Measurements from ENCODE around the gene KLF11. TPM values are rescaled to one million over a fixed set of nuclear protein-coding genes. Genes with fewer than 3 reads are reported as not detected.
A peak's percentile ranks its signal among the peaks of the same experiment; 100 is the strongest.

The KLF11 gene
- total and polyA plus RNA-seq, 9 of the 15 experiments (the other 6 are each of a cell fraction or from before 2014, with no cell fraction given) = 2.1 to 13.4 (median 6.5) TPM

DNA sequence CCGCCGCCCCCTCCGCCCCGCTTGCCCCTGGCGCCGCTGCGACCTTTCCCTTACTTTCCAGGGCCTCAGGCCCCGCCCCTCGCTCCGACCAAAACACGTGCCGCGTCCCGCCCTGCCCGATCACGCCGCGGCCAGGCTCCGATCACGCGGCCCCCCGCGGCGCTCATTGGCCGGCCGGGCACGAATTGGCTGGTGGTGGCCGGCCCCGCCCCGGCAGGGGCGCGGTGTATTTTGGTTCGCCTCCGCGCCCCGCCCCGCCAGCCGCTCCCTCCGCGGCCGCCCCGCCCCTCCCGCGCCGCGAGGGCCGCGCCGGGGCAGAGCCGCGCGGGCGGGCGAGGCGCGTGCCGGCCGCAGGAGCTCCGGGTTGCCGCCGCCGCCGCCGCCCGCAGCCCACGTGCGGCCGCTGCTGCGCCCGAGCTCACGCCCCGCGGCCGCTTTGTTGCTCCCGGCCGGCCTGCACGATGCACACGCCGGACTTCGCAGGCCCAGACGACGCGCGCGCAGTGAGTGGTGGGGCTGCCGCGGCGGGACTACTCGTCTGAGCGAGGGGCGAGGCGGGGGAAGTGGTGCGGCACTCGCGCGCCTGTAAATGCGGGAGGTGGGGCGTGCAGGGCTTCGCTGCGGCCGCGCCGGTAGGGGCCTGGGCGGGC is at the start of gene KLF11 (continued):
- peak; percentile 65; the same call in 1 of the 2 replicates for TF ChIP-seq PHF8 (IDR thresholded peaks at IDR 0.05; ENCODE audit: borderline replicate concordance, low read length)
- TF ChIP-seq, protein P1, sequence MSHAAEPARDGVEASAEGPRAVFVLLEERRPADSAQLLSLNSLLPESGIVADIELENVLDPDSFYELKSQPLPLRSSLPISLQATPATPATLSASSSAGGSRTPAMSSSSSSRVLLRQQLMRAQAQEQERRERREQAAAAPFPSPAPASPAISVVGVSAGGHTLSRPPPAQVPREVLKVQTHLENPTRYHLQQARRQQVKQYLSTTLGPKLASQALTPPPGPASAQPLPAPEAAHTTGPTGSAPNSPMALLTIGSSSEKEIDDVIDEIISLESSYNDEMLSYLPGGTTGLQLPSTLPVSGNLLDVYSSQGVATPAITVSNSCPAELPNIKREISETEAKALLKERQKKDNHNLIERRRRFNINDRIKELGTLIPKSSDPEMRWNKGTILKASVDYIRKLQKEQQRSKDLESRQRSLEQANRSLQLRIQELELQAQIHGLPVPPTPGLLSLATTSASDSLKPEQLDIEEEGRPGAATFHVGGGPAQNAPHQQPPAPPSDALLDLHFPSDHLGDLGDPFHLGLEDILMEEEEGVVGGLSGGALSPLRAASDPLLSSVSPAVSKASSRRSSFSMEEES (CRISPR knock-in tag; IDR thresholded peaks at IDR 0.05) = no peak
- no peak for TF ChIP-seq KLF6 (CRISPR knock-in tag; IDR thresholded peaks at IDR 0.05; ENCODE audit: borderline replicate concordance)
- TF ChIP-seq ZNF586 (CRISPR knock-in tag; conservative IDR thresholded peaks at IDR 0.05) = no peak
- no peak for TF ChIP-seq TRIM28 (IDR thresholded peaks at IDR 0.05)
- TF ChIP-seq KDM4B (IDR thresholded peaks at IDR 0.05; ENCODE audit: borderline replicate concordance in 2 of 2, low read depth in 1 of 2) = no peak
- TF ChIP-seq NFE2L1 (tag; IDR thresholded peaks at IDR 0.05; ENCODE audit: borderline replicate concordance, low read depth) = no peak
- TF ChIP-seq RUNX1 (IDR thresholded peaks at IDR 0.05; ENCODE audit: low read depth) = no peak
- TF ChIP-seq, protein P2, sequence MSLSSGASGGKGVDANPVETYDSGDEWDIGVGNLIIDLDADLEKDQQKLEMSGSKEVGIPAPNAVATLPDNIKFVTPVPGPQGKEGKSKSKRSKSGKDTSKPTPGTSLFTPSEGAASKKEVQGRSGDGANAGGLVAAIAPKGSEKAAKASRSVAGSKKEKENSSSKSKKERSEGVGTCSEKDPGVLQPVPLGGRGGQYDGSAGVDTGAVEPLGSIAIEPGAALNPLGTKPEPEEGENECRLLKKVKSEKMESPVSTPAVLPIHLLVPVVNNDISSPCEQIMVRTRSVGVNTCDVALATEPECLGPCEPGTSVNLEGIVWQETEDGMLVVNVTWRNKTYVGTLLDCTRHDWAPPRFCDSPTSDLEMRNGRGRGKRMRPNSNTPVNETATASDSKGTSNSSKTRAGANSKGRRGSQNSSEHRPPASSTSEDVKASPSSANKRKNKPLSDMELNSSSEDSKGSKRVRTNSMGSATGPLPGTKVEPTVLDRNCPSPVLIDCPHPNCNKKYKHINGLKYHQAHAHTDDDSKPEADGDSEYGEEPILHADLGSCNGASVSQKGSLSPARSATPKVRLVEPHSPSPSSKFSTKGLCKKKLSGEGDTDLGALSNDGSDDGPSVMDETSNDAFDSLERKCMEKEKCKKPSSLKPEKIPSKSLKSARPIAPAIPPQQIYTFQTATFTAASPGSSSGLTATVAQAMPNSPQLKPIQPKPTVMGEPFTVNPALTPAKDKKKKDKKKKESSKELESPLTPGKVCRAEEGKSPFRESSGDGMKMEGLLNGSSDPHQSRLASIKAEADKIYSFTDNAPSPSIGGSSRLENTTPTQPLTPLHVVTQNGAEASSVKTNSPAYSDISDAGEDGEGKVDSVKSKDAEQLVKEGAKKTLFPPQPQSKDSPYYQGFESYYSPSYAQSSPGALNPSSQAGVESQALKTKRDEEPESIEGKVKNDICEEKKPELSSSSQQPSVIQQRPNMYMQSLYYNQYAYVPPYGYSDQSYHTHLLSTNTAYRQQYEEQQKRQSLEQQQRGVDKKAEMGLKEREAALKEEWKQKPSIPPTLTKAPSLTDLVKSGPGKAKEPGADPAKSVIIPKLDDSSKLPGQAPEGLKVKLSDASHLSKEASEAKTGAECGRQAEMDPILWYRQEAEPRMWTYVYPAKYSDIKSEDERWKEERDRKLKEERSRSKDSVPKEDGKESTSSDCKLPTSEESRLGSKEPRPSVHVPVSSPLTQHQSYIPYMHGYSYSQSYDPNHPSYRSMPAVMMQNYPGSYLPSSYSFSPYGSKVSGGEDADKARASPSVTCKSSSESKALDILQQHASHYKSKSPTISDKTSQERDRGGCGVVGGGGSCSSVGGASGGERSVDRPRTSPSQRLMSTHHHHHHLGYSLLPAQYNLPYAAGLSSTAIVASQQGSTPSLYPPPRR (CRISPR knock-in tag; IDR thresholded peaks at IDR 0.05; ENCODE audit: borderline replicate concordance) = no peak
- TF ChIP-seq, protein P3, sequence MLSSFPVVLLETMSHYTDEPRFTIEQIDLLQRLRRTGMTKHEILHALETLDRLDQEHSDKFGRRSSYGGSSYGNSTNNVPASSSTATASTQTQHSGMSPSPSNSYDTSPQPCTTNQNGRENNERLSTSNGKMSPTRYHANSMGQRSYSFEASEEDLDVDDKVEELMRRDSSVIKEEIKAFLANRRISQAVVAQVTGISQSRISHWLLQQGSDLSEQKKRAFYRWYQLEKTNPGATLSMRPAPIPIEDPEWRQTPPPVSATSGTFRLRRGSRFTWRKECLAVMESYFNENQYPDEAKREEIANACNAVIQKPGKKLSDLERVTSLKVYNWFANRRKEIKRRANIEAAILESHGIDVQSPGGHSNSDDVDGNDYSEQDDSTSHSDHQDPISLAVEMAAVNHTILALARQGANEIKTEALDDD (IDR thresholded peaks at IDR 0.05) = no peak
- TF ChIP-seq MCM5 (IDR thresholded peaks at IDR 0.05; ENCODE audit: low read depth) = no peak
- TF ChIP-seq CHD1 (IDR thresholded peaks at IDR 0.05; ENCODE audit: low read length) = peak; percentile 84
- no peak for TF ChIP-seq MTA3 (IDR thresholded peaks at IDR 0.05; ENCODE audit: borderline replicate concordance)
- TF ChIP-seq RBM22 (IDR thresholded peaks at IDR 0.05; ENCODE audit: low read depth, low read length, poor library complexity, severe bottlenecking) = no peak
- peak; percentile 6 for TF ChIP-seq L3MBTL2 (IDR thresholded peaks at IDR 0.05)
- no peak for TF ChIP-seq ZNF764 (CRISPR knock-in tag; IDR thresholded peaks at IDR 0.05; ENCODE audit: low read depth)
- no peak for TF ChIP-seq RBM34 (IDR thresholded peaks at IDR 0.05; ENCODE audit: borderline replicate concordance, insufficient read depth, low read length)
- TF ChIP-seq GATAD2A (IDR thresholded peaks at IDR 0.05) = no peak
- no peak for TF ChIP-seq NCOA1 (IDR thresholded peaks at IDR 0.05; ENCODE audit: low read depth)
- no peak for TF ChIP-seq TAF9B (IDR thresholded peaks at IDR 0.05; ENCODE audit: partially characterized antibody)
- TF ChIP-seq POLR2AphosphoS5 (IDR thresholded peaks at IDR 0.05; ENCODE audit: control insufficient read depth, insufficient read depth, low read depth, low read length) = no peak; the same call in 1 of the 2 replicates
- no peak for TF ChIP-seq CBX8 (IDR thresholded peaks at IDR 0.05; ENCODE audit: borderline replicate concordance, extremely low read depth, low read depth, low read length, poor library complexity, severe bottlenecking)
